Stimulated activated CD8-positive, alpha-beta memory T cell treated with anti-CD3 and anti-CD28 coated beads, Interleukin-15, amount 100 ng/mL, for 48 hours (primary cell): ENCODE data around the gene TTC34.

Source experiments
- DNase-seq, 2 donors: peaks; one replicate each; pipeline ENCODE4 v3.0.0-alpha.2; 2020; ENCODE audit warnings: low read depth in 2 of 2

Gene TTC34

GRCh38 chr1:2830761-2831425 is 29.4 kb upstream of the TTC34 start:
- DNase-seq: no peak

- DNase-seq: no peak
These were observed 28.5 kb upstream of the TTC34 start for GRCh38 chr1:2829846-2830615.

GRCh38 chr1:2828586-2829250 is 27.2 kb upstream of the TTC34 start:
- no peak for DNase-seq

GRCh38 chr1:2826736-2827292 is 25.3 kb upstream of the TTC34 start:
- DNase-seq: no peak

GRCh38 chr1:2826316-2826715 is 24.8 kb upstream of the TTC34 start:
- DNase-seq: no peak

GRCh38 chr1:2825487-2826189 is 24.1 kb upstream of the TTC34 start:
- DNase-seq: no peak

- no peak for DNase-seq
These were observed 23.5 kb upstream of the TTC34 start for GRCh38 chr1:2824999-2825398.

- DNase-seq: no peak
These were observed 22.6 kb upstream of the TTC34 start for GRCh38 chr1:2823921-2824610.

GRCh38 chr1:2822621-2823145 is 21.2 kb upstream of the TTC34 start:
- no peak for DNase-seq

- DNase-seq: peak; percentile 14 to 24
These were observed 20.6 kb upstream of the TTC34 start for GRCh38 chr1:2821966-2822620.

GRCh38 chr1:2821373-2821955 is 20.0 kb upstream of the TTC34 start:
- no peak for DNase-seq

- no peak for DNase-seq
These were observed 19.4 kb upstream of the TTC34 start for GRCh38 chr1:2820731-2821372.

GRCh38 chr1:2819831-2820730 is 18.6 kb upstream of the TTC34 start:
- no peak for DNase-seq

- DNase-seq: no peak
These were observed 17.9 kb upstream of the TTC34 start for GRCh38 chr1:2819429-2819828.

- DNase-seq: no peak
These were observed 16.5 kb upstream of the TTC34 start for GRCh38 chr1:2817784-2818564.

- no peak for DNase-seq
These were observed 15.3 kb upstream of the TTC34 start for GRCh38 chr1:2816786-2817185.

GRCh38 chr1:2815551-2815950 is 14.1 kb upstream of the TTC34 start:
- DNase-seq: no peak
